22Rv1 (cell line): Measurements from ENCODE around the gene UBXN2A.
"Not testable (repeated sequence)": the region's sequence is repeated elsewhere in the genome, so short reads cannot be mapped to it uniquely, and the experiment has no call there.

Experiments used
- H3K27ac ChIP-seq: fragments of 450-650 bp; 2 replicates; pipeline ENCODE4 v1.5.1; 2017
- CTCF ChIP-seq: fragments of 450-650 bp; IDR thresholded peaks from 2 replicates; pipeline ENCODE4 v1.5.1; 2017; ENCODE audit warnings: mild to moderate bottlenecking
- ZFX ChIP-seq: fragments of 450-650 bp; IDR thresholded peaks from 2 replicates; pipeline ENCODE4 v1.6.1; 2017; ENCODE audit warnings: antibody characterized with exemption, borderline replicate concordance

UBXN2A gene

DNA sequence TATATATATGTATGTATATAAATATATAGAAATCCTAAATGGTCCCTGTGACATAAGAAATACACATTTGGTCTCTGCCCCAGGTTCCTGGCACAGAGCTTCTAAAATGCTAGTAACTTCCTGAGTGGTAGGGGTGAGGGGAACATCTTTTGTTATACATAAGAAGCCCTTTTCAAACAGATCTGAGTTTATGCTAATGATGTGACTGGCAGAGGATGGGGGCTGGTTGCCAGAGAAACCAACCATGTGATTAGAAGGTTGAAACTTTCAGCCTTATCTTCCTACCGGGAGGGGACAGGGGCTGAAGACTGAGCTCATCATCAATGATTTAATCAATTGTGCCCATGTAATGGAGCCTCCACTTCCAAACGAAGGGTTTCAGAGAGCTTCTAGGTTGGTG is 86.0 kb downstream of the UBXN2A start:
- H3K27ac ChIP-seq, result no peak overlapping the region
- no peak for TF ChIP-seq ZFX
- no peak for TF ChIP-seq CTCF

DNA sequence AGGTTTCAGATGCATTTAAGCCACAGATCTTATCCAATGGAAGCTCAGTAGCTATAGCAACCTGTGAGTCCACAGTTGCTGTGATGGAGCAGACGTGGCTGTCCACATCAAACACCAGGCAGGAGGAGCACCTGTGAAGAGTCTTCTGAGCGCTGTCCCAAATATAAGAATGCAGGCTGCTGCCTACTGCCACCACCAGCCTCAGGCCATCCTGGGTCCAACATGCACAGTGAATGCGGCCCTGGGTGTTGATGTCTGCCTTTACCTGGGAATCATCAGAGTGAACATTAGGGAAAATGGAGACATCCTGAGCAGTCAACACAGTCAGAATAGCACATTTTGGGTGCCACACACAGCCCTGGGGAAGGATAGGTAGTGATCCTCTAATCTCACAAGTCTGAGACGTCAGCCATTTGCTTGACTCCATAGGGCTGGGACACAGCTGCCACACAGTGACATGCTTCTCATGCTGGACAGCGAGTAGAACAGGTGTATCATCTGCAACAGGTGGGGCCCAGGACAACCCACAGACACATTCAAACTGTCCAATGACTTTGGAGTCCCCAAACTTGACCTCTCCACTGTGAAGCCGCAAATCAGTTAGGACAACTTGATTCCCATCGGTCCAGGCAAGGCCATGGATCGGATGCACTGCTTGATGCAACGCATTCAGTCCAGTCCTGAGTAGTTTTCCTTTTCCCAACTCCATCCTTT is 98.7 kb downstream of the UBXN2A start:
- no peak overlapping the region for H3K27ac ChIP-seq
- TF ChIP-seq ZFX, result no peak
- no peak for TF ChIP-seq CTCF

DNA sequence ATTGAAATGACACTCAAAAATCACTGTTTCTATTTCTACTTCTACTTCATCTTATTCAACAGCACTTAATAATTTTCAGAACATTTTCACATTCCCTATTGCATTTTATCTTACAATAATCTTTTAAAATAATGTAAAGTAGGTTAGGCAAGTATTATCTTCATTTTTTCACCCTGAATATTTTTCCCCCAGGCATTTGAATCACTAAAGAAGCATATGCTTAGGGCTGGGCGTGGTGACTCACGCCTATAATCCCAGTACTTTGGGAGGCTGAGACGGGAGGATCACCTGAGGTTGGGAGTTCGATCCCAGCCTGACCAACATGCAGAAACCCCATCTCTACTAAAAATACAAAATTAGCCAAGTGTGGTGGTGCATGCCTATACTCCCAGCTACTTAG is 100.2 kb downstream of the UBXN2A start:
- TF ChIP-seq ZFX (no peak), CTCF (no peak)
- no peak overlapping the region for H3K27ac ChIP-seq

DNA sequence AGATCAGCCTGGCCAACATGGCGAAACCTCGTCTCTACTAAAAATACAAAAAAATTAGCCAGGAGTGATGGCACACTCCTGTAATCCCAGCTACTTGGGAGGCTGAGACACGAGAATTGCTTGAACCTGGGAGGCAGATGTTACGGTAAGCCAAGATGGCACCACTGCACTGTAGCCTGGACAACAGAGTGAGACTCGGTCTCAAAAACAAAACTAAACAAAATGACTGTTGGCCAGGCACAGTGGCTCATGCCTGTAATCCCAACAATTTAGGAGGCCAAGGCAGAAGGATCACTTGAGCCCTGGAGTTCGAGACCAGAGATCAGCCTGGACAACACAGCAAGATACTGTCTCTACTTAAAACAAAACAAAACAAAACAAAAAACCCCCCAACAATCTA is 102.9 kb downstream of the UBXN2A start:
- H3K27ac ChIP-seq, result not testable (repeated sequence)

- H3K27ac ChIP-seq, result no peak overlapping the region
Measured at GRCh38 chr2:24045511-24046508, 105.5 kb downstream of the UBXN2A start.

DNA sequence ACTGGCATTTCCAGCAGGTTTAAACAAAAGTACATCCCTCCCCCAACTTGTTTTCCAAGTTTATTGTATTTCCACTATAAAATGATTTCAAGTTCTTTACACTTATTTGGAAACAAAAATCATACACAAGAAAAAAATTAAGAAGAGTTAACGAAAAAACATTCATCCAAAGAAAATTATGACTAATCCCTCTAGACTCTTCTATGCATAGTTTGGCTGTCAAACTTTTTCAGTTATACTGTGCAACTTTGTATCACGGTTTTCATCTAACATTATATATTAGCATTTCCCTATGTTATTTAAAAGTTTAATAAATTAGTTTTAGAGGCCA is 106.3 kb downstream of the UBXN2A start:
- peak overlapping the region; percentile 77 for H3K27ac ChIP-seq
- TF ChIP-seq ZFX (no peak), CTCF (no peak)

More at GRCh38 chr2:24045511-24046508, 105.5 kb downstream of the UBXN2A start:
- TF ChIP-seq ZFX, result no peak
- no peak for TF ChIP-seq CTCF

GRCh38 chr2:24046930-24047702 is 106.9 kb downstream of the UBXN2A start, which contains the start of gene WDCP:
Gene WDCP (minus strand): TSS chr2:24047391. CDS start chr2:24039494, 7,897 bp downstream.
- no peak for TF ChIP-seq ZFX
- no peak for TF ChIP-seq CTCF
- peak within 1 kb of the TSS; percentile 77 for H3K27ac ChIP-seq
